HL-60/S4 (cell line): Measurements from ENCODE around the gene CDKN3.
"Not testable (repeated sequence)": the region's sequence is repeated elsewhere in the genome, so short reads cannot be mapped to it uniquely, and the experiment has no call there.

ENCODE experiments used
- in situ Hi-C: fragments of 300-500 bp; cut with MboI; formaldehyde crosslinking; loops from 2 replicates; pipeline ENCODE4 v1.14.3; 2022; ENCODE audit warnings: low sequenced_read_pairs

Gene CDKN3

DNA sequence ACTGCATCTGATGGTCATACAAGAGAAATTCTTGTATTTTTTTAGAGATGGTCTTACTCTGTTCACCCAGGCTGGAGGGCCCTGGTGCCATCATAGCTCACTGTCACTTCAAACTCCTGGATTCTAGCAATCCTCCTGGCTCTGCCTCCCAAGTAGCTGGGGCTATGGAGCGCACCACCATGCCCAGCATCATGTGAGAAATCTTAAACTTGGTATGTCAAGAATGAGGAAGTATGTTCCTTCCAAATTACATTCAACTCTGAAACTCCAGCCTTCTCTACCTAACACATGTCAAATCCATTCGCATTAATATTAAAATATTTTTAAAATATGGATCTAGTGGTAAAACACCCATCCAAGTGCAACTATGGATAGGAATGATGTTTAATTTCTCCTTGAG is 27.5 kb upstream of the CDKN3 start:
- in situ Hi-C loops = no loop called here

DNA sequence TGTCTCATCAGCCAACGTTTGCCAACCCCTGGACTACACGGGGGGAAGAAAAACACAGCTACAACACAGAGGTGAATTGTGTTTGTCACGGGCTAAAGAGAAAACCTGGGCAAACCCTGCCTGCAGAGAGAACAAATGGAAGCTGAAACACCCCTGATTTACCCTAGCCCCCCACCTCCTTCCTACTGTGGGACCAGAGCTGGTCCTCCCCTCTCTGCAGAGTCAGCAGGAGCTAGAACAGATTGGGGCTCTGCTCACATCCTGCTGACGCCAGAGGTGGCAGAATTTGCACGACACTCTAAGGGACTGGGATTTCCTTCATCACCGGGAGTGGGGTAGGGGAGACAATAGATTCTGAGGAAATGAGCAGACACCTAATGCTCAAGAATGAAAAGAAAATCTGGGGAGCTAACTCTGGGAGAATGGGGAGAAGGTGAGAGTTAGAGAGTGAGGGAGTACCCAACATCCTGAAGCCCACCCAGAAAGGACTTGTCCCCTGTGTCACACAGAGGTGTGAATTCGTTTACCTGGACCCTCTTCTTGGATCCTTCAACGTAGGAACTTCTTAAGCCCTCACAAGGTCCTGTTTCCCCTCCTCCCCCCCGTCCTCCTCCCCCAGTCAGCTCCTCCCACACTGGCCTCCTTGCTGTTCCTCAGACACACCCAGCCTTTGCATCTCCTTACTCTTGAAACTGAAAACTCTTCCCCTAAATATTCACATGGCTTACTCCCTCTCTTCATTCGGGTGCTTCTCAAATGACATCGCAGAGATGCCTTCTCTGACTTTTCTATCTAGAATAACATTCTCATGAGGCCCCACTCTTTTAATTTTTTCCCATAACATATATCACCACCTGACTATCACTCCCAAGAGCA is 26.2 kb upstream of the CDKN3 start:
- in situ Hi-C loops = no loop called here

DNA sequence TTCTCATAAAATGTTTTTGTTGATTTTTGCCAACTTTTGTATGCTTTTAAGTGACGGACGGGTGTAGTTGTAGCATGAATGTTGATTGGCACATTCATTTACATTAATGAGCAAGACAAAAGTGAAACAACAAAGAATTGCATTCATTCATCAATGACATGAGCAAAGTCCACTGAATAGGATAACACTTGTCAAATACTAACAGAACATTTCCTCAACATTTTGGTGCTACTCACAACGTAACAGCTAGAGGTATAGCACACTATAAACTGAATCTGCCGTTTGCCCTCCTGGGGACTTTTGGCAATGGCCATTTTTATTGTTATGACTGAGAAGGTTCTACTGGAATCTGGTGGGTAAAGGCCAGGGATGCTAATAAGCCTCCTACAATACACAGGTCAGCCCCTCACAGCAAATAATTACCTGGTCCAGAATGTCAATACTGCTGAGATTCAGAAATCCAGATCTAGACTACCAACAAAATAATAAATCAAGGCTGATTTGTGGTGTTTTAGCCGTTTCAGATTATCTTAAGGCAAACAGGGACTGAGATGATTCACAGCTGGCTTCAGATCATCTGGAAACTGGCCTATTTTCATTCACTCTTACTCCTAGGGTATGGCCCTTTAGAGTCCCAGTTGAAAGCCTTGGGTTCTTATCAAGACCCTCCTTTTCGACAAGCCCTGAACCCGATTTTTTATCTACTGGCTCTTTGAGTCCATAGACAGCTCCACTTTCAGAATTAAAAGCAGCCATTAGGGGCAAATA is 22.5 kb upstream of the CDKN3 start:
- in situ Hi-C loops = no loop called here

DNA sequence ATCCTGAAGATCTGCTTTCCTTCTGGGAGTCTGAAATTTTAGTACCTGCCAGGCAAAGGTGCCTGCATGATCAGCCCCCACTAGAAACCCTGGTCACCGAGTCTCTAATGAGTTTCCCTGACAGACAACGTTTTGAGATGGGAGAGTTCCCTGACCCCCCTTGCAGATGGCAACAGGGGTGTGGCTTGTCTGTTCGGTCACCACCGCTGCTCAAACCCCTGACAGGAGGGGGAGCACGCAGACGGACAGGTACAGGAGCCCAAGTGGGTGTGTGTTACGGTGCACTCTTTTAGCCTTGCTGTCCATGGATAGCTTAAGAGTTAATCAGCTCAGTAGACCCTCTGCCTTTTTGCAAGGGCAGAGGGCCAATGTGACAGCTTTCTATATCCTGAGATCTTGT is 19.3 kb upstream of the CDKN3 start:
- in situ Hi-C loops = no loop called here

DNA sequence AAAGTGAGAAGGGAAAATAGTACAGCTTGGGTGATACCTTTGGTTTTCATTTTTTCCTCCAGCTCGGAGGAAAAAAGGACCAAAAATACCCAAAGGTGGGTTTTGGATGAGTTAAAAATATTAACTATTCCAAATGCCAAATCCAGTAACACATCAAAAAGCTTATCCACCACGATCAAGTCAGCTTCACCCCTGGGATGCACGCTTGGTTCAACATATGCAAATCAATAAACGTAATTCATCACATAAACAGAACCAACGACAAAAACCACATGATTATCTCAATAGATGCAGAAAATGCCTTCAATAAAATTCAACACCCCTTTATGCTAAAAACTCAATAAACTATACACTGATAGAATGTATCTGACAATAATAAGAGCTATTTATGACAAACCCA is 17.9 kb upstream of the CDKN3 start:
- in situ Hi-C loops = not testable (repeated sequence)

DNA sequence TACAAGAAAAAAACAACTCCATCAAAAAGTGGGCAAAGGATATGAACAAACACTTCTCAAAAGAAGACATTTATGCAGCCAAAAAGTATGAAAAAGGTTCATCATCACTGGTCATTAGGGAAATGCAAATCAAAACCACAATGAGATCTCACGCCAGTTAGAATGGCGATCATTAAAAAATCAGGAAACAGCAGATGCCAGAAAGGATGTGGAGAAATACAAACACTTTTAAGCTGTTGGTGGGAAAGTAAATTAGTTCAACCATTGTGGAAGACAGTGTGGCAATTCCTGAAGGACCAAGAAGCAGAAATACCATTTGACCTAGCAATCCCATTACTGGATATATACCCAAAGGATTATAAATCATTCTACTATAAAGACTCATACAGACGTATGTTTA is 16.2 kb upstream of the CDKN3 start:
- in situ Hi-C loops = not testable (repeated sequence)

DNA sequence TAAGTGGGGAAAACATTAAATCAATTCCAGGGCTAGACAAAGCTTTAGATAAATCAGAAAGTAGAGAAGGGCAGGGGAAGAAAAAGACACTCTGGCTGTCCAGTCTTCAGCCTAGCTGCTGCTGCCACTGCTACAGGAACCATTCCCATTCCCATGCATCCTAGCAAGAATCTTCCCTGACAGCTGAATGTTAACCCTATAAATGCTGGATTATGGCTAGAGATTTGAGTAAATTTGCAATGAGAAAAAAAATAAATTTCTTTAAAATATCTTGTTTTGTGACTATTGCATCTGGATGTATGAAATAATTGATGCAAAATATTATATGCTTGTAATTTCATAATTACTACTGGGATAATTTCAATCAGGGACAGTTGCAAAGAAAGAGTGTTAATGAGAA is 15.0 kb upstream of the CDKN3 start:
- in situ Hi-C loops = no loop called here

DNA sequence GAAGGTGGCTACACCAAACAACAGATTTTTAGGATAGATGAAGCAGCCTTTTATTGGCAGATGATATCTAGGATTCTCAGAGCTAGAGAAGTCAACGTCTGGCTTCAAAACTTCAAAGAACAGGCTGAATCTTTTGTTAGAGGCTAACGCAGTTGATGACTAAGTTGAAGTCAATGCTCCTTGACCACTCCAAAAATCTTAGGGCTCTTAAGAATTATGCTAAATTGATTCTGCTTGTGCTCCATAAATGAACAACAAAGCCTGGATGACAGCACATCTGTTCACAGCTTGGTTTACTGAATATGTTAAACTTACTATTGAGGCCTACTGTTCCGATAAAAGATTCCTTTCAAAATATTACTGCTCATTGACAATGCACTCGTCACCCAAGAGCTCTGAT is 13.0 kb upstream of the CDKN3 start:
- in situ Hi-C loops = no loop called here

DNA sequence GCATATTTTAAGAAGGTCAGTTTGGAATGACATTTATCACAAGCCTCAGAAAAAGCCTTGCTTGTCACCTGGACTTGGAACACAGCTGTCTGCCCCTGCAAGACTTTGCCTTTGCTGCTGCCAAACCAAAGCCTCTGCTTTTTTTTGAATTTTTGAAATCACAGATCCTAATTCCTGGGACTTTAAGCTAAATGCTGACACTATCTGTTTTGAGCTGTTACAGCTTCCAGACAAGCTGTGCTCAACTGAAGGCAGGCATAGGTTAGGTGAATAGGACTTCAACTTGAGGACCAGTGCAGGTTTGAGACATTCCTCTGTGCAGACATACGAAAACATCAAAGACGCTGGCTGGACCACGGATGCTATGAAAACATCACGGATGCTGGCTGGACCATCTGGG is 11.3 kb upstream of the CDKN3 start:
- in situ Hi-C loops = no loop called here

DNA sequence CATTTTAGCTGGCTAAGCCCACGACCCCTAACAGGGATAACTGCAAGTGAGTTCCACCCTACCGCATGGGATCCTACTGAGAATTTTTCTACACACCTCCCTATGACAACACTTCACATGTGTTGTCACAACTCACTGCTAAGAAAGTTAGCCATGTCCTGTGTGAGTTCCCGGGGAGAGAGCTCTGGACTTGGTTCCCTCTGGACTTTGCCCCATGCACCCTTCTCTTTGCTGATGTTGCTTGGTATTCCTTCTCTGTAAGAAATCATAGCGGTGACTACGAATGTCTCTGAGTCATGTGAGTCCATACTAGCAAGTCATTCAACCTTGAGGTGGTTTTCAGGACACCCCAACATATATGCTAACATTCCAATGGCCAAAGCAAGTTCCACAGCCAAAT is 9.5 kb upstream of the CDKN3 start:
- in situ Hi-C loops = no loop called here

DNA sequence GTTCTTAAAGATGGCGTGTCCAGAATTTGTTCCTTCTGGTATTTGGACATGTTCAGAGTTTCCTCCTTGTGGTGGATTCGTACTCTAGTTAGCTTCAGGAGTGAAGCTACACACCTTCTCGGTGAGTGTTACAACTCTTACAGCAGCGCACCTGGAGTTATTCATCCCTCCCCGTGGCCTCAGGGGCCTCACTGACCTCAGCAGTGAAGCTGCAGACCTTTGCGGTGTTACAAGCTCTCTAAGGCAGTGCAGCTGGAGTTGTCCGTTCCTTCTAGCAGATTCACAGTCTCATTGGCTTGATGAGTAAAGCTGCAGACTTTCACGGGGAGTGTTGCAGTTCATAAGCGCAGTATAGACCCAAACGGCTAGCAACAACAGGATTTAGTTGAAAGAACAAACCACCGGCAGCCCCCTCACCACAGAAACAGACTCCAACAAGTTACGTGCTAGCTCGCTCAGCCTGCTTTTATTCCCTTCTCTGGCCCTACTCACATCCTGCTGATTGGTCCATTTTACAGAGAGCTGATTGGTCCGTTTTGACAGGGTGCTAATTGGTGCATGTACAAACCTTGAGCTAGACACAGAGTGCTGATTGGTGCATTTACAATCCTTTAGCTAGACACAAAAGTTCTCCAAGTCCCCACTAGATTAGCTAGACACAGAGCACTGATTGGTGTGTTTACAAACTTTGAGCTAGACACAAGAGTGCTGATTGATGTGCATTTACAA is 4.5 kb upstream of the CDKN3 start:
- in situ Hi-C loops = no loop called here

DNA sequence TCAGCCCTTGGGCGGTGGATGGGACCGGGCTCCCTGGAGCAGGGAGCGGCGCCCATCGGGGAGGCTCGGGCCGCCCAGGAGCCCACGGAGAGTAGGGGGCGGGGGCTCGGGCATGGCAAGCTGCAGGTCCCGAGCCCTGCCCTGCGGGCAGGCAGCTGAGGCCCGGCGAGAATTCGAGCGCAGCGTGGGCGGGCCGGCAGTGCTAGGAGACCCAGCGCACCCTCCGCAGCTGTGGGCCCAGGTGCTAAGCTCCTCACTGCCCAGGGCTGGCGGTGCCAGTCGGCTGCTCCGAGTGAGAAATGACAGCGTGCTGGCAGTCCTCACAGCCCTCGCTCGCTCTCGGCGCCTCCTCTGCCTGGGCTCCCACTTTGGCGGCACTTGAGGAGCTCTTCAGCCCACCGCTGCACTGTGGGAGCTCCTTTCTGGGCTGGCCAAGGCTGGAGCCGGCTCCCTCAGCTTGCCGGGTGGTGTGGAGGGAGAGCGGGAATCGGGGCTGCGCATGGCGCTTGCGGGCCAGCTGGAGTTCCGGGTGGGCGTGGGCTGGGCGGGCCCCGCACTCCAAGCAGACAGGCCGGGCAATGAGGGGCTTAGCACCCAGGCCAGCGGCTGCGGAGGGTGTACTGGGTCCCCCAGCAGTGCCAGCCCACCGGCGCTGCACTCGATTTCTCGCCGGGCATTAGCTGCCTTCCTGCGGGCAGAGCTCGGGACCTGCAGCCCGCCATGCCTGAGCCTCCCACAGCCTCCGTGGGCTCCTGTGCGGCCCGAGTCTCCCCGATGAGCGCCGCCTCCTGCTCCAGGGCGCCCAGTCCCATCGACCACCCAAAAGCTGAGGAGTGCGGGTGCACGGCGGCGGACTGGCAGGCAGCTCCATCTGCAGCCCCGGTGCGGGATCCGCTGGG is 3.6 kb upstream of the CDKN3 start:
- in situ Hi-C loops = not testable (repeated sequence)

DNA sequence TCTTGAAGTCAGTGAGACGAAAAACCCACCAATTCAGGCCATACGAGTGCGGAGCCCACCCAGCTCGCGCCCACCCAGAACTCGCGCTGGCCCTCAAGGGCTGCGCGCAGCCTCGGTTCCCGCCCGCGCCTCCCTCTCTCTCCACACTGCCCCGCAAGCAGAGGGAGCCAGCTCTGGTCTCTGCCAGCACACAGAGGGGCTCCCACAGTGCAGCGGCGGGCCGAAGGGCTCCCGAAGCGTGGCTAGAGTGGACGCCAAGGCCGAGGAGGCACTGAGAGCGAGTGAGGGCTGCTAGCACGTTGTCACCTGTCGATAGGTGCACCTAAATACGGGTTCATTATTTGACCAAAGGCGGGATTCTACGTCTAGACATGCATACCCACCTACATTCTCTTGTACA is 2.2 kb upstream of the CDKN3 start:
- in situ Hi-C loops = no loop called here

DNA sequence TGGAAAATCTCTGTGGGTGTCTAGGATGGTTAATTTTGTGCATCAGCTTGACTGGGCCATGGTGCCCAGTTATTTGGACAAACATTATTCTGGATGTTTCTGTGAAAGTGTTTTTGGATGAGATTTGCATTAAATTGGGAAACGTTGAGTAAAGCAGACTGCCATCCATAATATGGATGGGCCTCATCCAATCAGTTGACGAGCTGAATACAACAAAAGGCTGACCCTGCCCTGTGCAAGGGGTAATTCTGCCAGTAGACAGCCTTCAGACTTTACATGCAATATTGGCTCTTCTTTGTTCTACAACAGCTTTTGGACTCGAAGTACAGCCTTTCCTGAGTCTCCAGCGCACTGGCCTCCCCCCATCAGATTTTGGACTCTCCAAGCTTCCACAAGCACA is 1.5 kb upstream of the CDKN3 start:
- in situ Hi-C loops = no loop called here

DNA sequence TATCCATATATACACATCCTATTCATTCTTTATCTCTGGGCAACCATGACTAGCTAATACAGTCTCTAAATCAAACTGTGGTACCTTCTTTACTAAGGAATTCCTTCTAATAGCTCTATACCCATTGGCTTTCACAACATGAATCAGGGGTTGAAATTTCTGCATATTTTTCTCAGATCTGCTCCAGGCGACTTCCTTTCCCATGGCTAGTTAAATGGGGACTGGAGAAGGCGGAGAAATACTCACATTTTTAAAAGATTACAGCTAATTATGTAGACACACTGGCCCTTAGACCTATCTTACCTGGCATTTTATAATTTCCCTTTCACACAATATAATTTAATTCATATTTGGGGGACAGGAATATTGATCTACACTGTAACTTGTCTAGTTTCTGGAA is 1.1 kb upstream of the CDKN3 start:
- in situ Hi-C loops = no loop called here

DNA sequence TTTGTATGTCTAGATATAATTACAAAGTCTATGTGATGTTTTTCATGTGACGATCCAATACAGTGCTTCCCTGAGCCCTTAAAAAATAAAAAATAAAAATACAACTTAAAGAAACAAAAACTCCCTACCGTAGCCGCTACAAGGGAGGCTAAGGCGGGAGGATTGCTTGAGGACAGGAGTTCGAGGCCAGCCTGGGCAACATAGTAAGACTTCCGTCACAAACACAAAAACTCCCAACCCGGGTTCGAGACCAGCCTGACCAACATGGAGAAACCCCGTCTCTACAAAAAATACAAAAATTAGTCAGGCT is 669 bp upstream of the CDKN3 start:
- in situ Hi-C loops = no loop called here

DNA sequence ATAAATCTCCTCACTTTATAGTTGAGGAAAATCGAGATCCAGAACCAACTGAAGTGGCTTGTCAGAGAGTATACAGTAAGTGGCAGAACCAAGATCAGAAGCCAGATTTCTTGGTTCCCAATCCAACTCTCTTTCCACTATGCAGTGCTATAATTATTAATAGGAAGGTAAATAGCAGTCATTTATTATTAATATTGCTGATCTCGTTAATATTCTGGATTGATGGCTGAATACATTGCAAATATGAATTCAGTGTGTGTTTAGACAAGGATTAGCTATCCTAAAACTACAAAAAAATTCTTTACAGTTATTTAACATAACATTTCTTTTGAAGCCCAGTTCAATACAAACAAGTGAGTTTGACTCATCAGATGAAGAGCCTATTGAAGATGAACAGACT is 2.8 kb downstream of the CDKN3 start:
- in situ Hi-C loops = no loop called here

DNA sequence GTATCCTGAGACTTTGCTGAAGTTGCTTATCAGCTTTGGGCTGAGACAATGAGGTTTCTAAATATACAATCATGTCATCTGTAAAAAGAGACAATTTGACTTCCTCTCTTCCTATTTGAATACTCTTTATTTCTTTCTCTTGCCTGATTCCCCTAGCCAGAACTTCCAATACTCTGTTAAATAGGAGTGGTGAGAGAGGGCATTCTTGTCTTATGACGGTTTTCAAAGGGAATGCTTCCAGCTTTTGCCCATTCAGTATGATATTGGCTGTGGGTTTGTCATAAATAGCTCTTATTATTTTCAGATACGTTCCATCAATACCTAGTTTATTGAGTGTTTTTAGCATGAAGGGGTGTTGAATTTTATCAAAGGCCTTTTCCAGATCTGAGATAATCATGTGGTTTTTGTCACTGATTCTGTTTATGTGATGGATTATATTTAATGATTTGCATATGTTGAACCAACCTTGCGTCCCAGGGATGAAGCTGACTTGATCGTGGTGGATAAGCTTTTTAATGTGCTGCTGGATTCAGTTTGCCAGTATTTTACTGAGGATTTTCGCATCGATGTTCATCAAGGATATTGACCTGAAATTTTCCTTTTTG is 6.7 kb downstream of the CDKN3 start:
- in situ Hi-C loops = not testable (repeated sequence)

DNA sequence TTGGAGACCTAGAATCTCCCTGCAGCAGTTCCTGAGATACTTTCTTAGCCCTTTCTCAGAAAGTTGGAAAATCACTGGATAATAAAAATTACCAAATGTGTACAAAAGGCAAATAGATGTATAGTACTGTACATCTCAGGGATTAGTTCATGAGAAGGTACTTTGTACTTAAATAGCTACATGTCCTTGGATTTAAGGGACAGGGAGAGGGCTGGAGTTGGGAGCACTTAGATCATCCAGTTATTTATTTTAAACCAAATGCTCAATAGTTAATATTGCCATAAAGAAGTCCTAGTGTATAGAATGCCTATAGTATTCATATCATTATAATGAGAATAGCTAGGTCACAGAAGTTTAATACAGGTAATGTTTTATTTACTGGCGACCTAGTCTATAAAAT is 13.4 kb downstream of the CDKN3 start:
- in situ Hi-C loops = no loop called here

DNA sequence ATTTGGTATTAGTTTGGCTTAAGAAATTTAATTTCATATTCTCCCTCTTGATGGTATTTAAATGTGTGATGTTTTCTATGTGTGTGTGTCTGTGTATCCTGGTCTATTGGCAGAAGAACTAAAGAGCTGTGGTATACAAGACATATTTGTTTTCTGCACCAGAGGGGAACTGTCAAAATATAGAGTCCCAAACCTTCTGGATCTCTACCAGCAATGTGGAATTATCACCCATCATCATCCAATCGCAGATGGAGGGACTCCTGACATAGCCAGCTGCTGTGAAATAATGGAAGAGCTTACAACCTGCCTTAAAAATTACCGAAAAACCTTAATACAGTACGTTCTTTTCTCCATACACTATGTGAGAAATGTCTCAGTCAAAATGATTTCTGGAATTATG is 14.6 kb downstream of the CDKN3 start:
- in situ Hi-C loops = no loop called here
